Measurements from ENCODE around the gene HS3ST2.
"Not testable (repeated sequence)": the region's sequence is repeated elsewhere in the genome, so short reads cannot be mapped to it uniquely, and the experiment has no call there.

The HS3ST2 gene

DNA sequence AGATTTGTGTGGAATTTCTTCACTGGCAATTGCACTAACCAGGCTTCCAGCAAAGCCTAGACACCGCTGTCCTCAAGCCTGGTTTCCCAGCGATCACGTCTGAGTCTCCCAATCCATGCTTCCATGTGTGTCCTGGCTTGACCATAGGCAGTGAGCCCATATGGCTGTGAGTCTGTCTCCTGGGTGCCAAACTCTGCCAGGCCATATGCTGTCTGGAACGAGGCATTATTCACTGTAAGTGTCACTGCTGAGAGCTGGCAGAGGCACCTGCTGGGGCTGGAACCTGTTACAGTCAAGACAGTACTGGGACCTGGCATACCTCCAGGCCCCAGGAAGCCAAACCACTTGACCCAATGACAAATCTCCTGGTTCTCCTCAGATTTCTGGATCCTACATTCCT, 60.4 kb downstream of the HS3ST2 start:
- no peak for DNase-seq (ENCODE audit: insufficient read length, low spot score)
- no peak for FAIRE-seq

DNA sequence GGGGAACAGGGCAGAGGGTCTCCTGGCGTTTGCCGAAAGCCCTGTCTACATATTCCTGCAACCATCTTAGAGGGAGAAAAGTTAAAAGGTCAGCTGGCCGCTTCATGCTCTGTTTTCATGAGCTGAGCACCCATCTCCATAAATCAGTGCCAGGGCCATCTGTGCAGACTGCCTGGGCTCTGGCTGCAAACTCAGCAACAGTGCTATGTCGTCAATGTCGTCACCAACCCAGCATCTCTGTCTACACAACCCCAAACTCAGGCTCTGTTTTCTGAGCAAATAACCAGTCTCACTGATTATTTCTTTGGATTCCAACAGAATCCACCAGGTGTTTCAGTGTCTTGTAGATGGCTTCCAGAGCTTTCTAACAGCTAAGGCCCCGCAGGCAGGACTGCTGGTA, 65.0 kb downstream of the HS3ST2 start:
- FAIRE-seq: no peak

DNA sequence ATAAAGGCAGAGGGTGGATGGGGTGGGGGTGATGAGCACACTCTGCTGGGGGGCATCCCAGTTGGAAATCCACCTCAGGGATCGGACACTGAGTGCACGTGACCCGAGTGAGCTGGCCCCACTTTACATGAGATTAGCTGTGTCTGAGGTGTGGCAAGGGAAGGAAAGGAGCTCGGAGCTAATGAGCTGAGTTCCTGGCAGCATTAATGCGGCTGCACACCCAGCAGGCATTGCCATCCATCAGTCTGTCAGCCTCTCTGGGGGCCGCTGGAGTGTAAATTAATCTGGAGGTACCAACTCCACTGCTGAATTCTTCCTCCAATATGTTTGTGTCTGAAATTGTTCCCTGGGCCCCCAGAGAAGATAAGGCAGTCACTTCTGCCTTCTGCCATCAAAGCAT, 65.5 kb downstream of the HS3ST2 start:
- FAIRE-seq (no peak), DNase-seq (ENCODE audit: insufficient read length, low spot score) (no peak)

More for the DNA sequence above, 65.0 kb downstream of the HS3ST2 start:
- DNase-seq (ENCODE audit: insufficient read length, low spot score): no peak

DNA sequence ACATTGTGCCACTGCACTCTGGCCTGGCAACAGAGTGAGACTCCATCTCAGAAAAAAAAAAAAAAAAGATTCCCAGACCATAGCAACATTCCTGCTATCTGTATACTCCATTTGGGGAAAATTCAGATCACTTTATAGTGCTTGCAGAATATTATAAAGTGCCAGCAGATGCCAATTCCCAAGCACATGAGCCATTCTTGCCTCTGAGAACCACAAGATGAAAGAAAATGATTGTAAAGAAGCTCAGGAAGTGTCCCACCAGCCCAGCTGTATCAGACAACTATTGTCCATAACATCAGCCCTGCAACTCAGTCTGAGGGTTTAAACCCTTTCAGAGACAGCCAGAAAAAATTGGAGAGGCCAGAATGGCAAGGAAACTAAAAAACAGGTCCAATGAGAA, 69.0 kb downstream of the HS3ST2 start:
- FAIRE-seq: no peak
- no peak for DNase-seq (ENCODE audit: insufficient read length, low spot score)

DNA sequence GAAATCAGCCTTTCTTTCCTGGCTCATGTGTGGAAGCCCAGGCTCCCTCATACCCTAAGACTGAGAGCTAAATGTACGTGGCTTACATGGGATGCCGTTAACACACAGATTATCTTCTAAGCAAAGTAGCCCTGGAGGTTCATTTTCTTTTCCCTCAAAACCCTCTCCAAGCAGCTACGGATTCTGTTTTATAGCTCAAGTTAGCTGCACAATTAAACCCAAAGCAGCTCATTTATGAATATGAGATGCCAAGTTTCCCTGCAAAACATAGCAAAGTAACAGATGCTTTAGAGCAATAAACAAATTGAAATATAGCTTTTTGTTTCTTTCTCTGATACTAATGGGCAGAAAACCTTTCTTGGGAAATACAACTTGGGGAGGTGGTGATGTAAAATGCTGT, 72.0 kb downstream of the HS3ST2 start:
- DNase-seq (ENCODE audit: insufficient read length, low spot score) (no peak), FAIRE-seq (no peak)

DNA sequence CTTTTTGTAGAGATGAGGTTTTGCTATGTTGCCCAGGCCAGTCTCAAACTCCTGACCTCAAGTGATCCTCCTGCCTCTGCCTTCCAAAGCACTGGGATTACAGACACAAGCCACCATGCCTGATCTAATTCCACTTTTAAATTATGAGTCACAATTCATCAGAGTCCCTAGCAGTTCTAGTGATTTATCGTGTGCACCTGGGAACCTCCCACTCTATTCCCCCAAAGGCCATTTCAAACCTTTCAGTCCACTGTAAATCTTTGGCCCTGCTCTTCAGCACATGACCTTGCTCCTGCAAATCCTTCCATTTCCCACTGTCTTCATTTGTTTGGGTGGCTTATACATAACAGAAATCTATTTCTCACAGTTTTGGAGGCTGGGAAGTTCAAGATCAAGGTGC, 73.0 kb downstream of the HS3ST2 start:
- FAIRE-seq: no peak

DNA sequence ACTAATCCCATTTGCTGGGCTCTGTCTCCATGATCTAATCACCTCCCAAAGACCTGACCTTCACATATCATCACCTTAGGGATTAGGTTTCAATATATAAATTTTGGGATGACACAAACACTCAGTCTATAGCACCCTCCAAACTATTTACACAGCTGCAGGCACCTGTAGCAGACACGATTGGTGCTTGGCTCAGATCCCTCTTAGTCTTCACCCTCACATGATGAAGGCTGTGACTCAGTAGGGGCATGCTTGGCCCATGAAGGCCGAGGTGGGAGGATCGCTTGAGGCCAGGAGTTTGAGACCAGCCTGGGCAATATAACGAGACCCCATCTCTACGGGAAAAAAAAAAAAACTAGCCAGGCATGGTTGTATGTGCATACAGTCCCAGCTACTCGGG, 73.5 kb downstream of the HS3ST2 start:
- DNase-seq (ENCODE audit: insufficient read length, low spot score): no peak
- FAIRE-seq: no peak

More for the DNA sequence above, 73.0 kb downstream of the HS3ST2 start:
- DNase-seq (ENCODE audit: insufficient read length, low spot score): no peak

DNA sequence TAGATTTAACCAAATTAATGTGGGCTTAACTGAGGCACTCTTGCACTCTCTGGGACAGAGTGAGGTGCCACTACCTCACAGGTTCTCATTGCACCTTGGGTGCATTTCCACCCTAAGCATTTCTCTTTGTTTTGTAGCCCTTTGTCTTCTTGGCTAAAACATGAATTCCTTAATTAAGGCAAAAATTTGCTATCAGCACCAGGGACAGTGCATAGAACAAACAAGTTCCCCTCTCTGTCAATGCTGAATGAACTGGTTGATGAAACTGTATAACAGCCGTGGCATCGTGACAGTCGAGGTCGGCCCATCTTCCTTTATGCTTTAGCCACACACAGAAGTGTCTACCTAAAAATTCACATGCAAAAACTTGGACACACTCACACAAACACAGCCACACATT, 74.8 kb downstream of the HS3ST2 start:
- DNase-seq (ENCODE audit: insufficient read length, low spot score) (no peak), FAIRE-seq (no peak)

DNA sequence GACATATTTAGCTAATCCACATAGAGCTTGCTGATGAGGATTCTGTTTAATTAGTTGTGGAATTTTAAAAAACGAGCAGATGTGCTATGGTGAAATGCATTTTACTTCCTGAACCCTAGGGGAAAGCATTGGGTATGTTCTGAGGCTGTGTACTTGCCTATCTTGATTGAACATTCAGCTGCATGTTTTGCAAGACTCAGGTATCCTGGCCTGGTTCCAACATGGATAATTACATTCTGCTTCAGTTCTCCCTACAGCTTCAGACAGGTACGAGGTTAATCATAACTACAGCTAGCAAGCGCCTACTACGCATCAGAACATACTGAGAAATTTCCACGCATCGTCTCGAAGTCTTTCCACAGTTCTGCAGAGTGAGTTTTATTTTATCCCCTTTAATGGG, 77.0 kb downstream of the HS3ST2 start:
- DNase-seq (ENCODE audit: insufficient read length, low spot score): no peak

DNA sequence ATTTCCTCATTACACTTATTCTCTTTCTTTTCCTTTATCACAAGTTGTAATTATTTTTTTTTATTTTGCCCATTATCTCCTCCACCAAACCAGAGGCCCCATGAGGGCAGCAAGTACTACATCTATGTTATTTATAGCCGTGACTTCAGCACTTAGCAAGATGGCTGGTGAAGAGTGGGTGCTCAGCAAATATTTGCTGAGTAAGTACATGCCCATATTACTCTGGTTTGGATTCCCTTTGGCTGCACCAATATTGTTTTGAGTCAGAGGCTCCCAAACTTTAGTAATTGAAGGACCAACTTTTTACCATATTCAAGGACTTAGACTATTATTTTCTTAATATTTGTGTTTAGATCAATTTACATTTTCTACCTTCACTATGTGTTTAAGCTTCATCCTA, 83.2 kb downstream of the HS3ST2 start:
- DNase-seq (ENCODE audit: insufficient read length, low spot score) (no peak), FAIRE-seq (no peak)

More for the DNA sequence above, 77.0 kb downstream of the HS3ST2 start:
- no peak for FAIRE-seq

DNA sequence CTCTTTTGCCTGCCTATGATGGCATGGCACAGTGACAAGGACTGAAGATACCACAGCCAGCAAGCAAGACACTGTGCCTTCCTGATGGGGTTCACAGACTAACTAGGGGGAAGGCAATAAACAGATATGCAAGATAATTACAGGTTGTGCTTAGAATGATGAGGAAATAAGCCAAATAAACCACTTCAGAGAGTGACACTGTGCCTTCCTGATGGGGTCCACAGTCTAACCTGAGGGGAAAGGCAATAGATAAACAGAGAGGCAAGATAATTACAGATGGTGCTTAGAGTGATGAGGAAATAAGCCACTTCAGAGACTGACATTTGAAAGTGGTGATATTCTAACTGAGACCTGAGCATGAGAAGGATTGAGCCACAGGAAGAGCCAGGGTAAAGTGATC, 84.2 kb downstream of the HS3ST2 start:
- FAIRE-seq (no peak), DNase-seq (ENCODE audit: insufficient read length, low spot score) (no peak)

DNA sequence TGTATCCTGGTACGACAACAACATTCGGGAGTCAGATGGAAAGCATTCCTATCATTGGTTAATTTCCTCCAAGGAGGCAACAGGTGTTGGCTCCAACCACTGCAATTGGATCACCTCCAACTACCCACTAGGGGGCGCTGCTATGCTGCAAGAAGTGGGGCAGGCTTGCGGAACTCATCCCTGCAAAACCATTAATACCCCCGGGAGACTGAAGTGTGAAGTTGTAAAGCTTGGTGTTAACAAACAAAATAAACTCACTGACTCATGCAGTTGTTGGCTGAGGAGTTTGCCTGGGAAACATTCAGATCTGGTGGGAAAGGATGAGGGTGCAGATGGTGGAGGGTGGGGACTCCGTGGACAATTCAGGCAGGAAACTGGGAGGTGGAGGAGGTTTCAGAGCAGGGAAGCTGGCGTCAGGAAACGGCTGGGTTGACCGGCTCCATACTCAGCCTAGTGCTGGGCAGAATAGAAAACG, 84.9 kb downstream of the HS3ST2 start:
- FAIRE-seq: peak; percentile 65
- peak; percentile 13 for DNase-seq (ENCODE audit: insufficient read length, low spot score)

DNA sequence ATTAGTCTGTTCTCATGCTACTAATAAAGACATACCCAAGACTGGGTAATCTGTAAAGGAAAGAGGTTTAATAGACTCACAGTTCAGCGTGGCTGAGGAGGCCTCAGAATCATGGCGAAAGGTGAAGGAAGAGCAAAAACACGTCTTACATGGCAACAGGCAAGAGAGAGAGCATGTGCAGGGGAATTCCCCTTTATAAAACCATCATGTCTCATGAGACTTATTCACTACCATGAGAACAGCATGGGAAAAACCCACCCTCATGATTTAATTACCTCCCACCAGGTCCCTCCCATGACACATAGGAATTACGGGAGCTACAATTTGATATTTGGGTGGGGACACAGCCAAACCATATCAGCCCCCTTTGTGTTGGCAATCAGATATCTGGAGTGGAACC, 85.6 kb downstream of the HS3ST2 start:
- DNase-seq (ENCODE audit: insufficient read length, low spot score); FAIRE-seq: not testable (repeated sequence)

DNA sequence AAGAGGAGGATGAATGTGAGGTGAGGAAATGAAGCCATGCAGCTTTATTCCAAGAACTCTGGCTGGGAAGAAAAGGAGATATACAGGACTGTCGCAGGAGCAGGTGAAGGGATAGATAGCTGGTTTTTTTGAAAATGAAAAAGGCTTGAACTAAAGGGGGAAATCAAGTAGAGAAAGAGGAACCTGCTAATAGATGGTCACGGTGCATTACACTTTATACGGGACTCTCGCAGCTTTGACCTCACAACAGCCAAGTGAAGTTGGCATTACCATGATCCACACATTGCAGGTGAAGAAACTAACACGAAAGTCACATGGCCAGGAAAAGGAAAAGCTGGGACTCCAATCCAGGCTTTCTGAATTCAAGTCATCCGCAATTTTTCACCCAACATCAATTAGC, 86.9 kb downstream of the HS3ST2 start:
- DNase-seq (ENCODE audit: insufficient read length, low spot score): no peak
- FAIRE-seq: no peak

DNA sequence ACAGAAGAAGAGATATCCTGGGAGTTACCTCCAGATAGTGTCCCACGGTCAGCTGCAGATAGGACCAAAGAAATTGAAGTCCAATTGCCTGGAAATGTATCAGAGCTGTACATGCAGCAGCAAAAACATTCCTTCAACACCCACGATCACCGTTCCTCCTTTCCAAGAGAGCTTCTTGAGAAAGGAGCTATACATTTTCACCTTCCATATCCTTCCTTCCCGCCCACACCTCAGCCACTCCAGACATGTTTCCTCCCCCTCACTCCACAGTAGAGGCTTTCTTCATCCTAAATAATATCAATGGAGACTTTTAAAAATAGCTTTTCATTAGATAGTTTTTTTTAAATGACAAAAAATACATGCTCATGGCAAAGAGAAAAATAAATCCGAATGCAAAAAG, 87.6 kb downstream of the HS3ST2 start:
- no peak for DNase-seq (ENCODE audit: insufficient read length, low spot score)
- no peak for FAIRE-seq

DNA sequence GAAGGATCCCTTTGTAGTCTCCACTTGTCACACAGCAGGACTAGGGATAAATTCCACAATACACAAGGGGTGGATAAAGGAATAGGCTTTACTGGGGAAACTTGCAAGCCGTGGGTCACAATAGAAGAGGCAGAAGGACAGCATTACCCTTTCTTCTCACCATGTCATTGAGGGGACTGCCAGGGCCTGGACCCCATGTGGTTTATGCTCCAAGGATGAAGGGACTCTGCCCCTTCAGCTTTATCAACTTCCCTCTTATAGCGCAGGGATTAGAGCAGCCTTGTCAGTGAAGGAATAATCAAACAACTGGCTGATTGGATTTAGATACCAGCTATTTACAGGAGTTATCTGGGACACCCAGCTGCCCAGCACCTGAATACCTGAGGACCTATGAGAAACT, 89.8 kb downstream of the HS3ST2 start:
- DNase-seq (ENCODE audit: insufficient read length, low spot score) (no peak), FAIRE-seq (no peak)

DNA sequence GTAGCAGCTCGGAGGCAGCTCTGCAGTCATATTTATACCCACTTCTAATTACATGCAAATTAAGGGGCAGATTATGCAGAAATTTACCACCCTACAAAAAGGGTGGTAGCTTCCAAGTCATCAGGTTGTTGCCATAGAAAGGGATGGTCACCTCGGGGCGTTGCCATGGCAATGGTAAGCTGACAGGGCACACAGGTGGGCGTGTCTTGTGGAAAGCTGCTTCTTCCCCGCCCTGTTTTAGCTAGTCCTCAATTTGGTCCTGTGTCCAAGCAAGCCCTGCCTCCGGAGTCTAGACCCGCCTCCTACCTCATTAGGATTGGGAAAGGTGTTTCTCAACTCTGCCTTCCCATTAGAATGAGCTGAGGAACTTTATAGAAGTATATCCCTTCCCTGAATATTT, 98.7 kb downstream of the HS3ST2 start:
- FAIRE-seq (no peak), DNase-seq (ENCODE audit: insufficient read length, low spot score) (no peak)

DNA sequence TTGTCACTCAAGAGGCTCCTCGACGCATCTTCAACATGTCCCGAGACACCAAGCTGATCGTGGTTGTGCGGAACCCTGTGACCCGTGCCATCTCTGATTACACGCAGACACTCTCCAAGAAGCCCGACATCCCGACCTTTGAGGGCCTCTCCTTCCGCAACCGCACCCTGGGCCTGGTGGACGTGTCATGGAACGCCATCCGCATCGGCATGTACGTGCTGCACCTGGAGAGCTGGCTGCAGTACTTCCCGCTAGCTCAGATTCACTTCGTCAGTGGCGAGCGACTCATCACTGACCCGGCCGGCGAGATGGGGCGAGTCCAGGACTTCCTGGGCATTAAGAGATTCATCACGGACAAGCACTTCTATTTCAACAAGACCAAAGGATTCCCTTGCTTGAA, 101.0 kb downstream of the HS3ST2 start:
- no peak for DNase-seq (ENCODE audit: insufficient read length, low spot score)

DNA sequence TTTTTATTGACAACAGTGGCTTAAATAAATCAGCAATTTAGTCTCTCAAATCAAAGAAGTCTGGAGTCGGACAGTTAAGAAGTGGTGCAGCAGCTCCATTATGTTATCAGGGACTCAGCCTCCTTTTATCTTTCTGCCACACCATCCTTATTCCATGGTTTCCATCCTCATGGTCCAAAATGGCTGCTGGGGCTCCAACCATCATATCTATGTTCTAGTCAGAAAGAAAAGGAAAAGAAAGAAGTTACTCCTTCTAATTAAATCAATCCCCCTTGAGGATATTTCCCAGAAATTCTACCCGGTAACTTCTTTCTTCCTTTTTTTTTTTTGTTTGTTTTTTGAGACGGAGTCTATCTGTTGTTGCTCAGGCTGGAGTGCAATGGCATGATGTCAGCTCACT, 109.5 kb downstream of the HS3ST2 start:
- FAIRE-seq (no peak), DNase-seq (ENCODE audit: insufficient read length, low spot score) (no peak)

More for the DNA sequence above, 101.0 kb downstream of the HS3ST2 start:
- no peak for FAIRE-seq

DNA sequence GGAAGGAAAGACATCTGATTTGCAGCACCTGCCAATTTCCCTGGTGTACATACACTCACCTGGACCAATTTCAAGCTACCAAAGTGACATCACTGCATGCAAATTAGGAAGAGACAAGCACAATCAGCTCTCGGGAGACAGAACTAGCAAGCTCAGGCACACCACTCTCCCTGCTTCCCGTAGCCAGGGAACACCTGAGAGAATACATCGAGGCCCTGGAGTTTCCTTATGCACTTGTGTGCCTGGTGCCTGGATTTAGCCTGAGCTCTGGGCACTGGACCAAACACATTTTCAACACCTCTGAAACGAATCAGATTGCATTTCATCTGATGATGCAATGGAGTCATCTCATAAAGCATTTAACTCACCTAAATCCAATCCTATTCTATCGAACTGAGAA, 110.5 kb downstream of the HS3ST2 start:
- DNase-seq (ENCODE audit: insufficient read length, low spot score) (no peak), FAIRE-seq (no peak)

DNA sequence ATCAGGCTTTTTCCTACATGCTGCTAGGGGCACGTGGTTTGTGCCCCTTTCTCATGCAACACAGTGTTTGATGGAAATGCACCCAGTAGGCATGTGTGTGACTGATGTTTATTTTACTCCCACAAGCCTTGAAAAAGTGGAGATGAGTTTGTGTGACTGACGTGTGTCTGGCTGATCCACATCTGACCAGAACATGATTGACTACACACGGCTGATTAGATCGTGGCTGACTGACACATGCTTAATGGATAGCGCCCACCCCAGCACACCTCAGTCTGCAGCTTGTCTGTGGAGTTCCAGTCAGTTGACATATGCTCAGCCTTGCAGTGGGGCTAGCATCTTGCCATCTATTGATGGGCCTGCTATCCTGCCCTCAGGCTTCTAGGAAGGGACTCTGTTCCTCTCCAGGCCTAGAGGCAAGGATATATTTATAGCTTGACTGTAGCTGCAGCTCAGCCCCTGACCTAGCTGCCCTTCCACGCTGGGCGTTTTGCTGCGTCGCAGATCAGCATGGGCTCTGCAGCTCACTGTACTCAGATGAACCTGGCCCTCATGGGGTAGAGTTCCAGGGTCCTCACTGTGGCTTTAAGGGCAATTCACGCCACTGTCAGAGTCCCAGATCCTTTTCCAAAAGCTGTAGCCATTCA, 112.3 kb downstream of the HS3ST2 start:
- no peak for FAIRE-seq
- no peak for DNase-seq (ENCODE audit: insufficient read length, low spot score)

DNA sequence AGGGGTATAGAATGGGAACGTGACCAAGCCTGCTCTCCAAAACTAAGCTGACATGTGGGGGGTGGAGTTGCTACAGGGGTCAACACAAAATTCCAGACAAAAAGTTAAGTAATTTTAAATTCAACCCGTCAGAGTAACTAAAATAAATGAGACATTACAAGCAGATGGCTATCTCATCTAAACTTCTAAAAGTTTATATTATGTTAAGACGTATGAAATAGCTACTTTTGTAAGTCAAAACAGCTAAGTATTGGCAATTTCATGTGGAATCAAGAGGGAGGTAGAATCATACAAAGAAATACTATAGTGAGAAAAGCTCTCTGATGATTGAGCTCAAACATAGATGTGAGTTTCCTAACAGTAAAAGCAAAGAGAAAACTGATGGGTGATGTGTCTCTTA, 113.3 kb downstream of the HS3ST2 start:
- DNase-seq (ENCODE audit: insufficient read length, low spot score) (no peak), FAIRE-seq (no peak)

DNA sequence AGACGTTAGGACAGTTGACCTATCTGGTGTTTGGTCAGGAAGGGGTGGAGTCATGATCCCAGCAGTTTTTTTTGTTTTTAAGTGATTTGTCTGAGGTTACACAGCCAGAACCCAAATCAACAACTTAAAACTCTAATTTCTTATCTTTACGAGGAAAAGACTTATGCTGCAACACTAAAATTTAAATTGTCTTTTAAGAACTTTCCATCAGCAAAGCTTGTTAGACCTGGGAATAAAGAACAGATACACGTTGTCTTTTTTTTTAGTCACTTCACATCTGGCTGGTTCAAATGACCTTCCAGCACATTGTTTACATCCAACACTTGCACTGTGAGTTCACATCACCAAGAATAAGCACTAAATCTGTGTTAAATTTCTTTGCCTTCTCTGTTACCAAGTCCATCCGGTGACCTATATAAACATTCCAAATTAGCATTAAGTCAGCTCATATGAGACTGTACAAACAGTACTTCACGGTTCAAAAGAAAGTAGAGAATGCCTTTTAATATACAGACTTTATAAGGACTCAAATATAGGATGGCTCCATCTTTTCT, 115.0 kb downstream of the HS3ST2 start:
- FAIRE-seq: no peak
- no peak for DNase-seq (ENCODE audit: insufficient read length, low spot score)

All from GM19239 (cell line).